B cell (primary cell): Measurements from ENCODE around the gene OLFML2B. TPM values are rescaled to one million over a fixed set of nuclear protein-coding genes. Genes with fewer than 3 reads are reported as not detected.

Experiments used
- ATAC-seq: fragments of 200-7000 bp; cut with Tn5 transposase; one replicate; pipeline ENCODE4 v1.10.0; 2021; ENCODE audit warnings: low read depth, mild to moderate bottlenecking, moderate number of reproducible peaks, moderate library complexity
- CTCF ChIA-PET: fragments of 350-600 bp; sonication (Branson Sonifier 250); formaldehyde crosslinking; loops from one replicate; lab custom pipeline; 2021; ENCODE audit warnings: antibody characterized with exemption, inconsistent platforms; lab: Charles Lee
- POLR2A ChIA-PET: fragments of 350-600 bp; sonication (Branson Sonifier 250); formaldehyde crosslinking; loops from one replicate; lab custom pipeline; 2021; ENCODE audit warnings: antibody characterized with exemption; lab: Charles Lee
- DNase-seq: peaks from one replicate; pipeline ENCODE4 v3.0.0; 2013
- H2AFZ ChIP-seq: 2 replicates; pipeline ENCODE4 v1.6.1; 2012; ENCODE audit warnings: mild to moderate bottlenecking, low read depth, low read length; ENCODE audit not compliant: insufficient read depth, poor library complexity, severe bottlenecking
- H3K27ac ChIP-seq, 2 donors: 1 replicate in 1 of 2; 2 replicates in 1 of 2; pipeline ENCODE4 v1.5.1; 2012 to 2013; ENCODE audit warnings: low read length in 2 of 2, mild to moderate bottlenecking in 2 of 2, moderate library complexity in 1 of 2
- H3K27me3 ChIP-seq, 4 experiments: fragments of 200-600 bp in 1 of 4; sonication (generic) in 1 of 4; replicated peaks in 1 of 4; 1 replicate in 2 of 4; 2 replicates in 2 of 4; pipeline versions ENCODE4 v1.6.1 to v1.7.0; 2013 to 2016; ENCODE audit warnings: low read length in 3 of 4, mild to moderate bottlenecking in 2 of 4, mixed read lengths in 1 of 4, moderate library complexity in 1 of 4; ENCODE audit not compliant: insufficient read depth in 4 of 4, control insufficient read depth in 3 of 4; ENCODE audit errors: control extremely low read depth in 1 of 4
- H3K36me3 ChIP-seq, 2 experiments: replicated peaks in 1 of 2; 1 replicate in 1 of 2; 2 replicates in 1 of 2; pipeline versions ENCODE4 v1.6.1 to v1.7.1; 2013; ENCODE audit warnings: low read length in 1 of 2; ENCODE audit not compliant: insufficient read depth in 2 of 2, control insufficient read depth in 1 of 2; ENCODE audit errors: control extremely low read depth in 1 of 2, extremely low read depth in 1 of 2
- H3K4me1 ChIP-seq, 2 donors: fragments of 200-600 bp in 1 of 2; sonication (generic) in 1 of 2; 1 replicate in 1 of 2; 2 replicates in 1 of 2; pipeline versions ENCODE4 v1.5.1 to v1.6.1; 2013 to 2017; ENCODE audit warnings: low read length in 2 of 2; ENCODE audit not compliant: control insufficient read depth in 2 of 2, insufficient read depth in 2 of 2
- H3K4me2 ChIP-seq: replicated peaks from 2 replicates; pipeline ENCODE3; 2012; ENCODE audit warnings: mild to moderate bottlenecking, low read depth, low read length; ENCODE audit not compliant: poor library complexity, severe bottlenecking
- H3K4me3 ChIP-seq, 5 experiments: fragments of 200-600 bp in 1 of 5; sonication (generic) in 1 of 5; 1 replicate in 3 of 5; 2 replicates in 2 of 5; pipeline versions ENCODE4 v1.5.1 to v1.7.0; 2011 to 2016; ENCODE audit warnings: low read length in 4 of 5, mild to moderate bottlenecking in 4 of 5, low read depth in 2 of 5, control low read depth in 1 of 5, moderate library complexity in 1 of 5; ENCODE audit not compliant: insufficient read depth in 1 of 5; ENCODE audit errors: control extremely low read depth in 1 of 5, extremely low read depth in 1 of 5
- H3K79me2 ChIP-seq: fragments of 200-600 bp; sonication (generic); one replicate; pipeline ENCODE4 v1.6.0; 2016; ENCODE audit warnings: low read length; ENCODE audit not compliant: control insufficient read depth, insufficient read depth
- H3K9ac ChIP-seq: fragments of 200-600 bp; sonication (generic); 2 replicates; pipeline ENCODE4 v1.6.1; 2017; ENCODE audit warnings: mild to moderate bottlenecking, low read length, moderate library complexity
- H3K9me3 ChIP-seq, 3 donors: one replicate each; pipeline versions ENCODE4 v1.6.1 to v1.7.1; 2013; ENCODE audit warnings: low read length in 2 of 3; ENCODE audit not compliant: control insufficient read depth in 2 of 3, insufficient read depth in 1 of 3; ENCODE audit errors: control extremely low read depth in 1 of 3
- H4K20me1 ChIP-seq: 2 replicates; pipeline ENCODE4 v1.6.0; 2012; ENCODE audit warnings: mild to moderate bottlenecking, low read length; ENCODE audit not compliant: insufficient read depth, control insufficient read depth, poor library complexity, severe bottlenecking
- H3K27ac Mint-ChIP-seq: one replicate; pipeline ENCODE4 v1.8.0; 2021; ENCODE audit warnings: mixed read lengths
- H3K27me3 Mint-ChIP-seq: one replicate; pipeline ENCODE4 v1.8.0; 2021; ENCODE audit warnings: mixed read lengths
- H3K4me1 Mint-ChIP-seq: one replicate; pipeline ENCODE4 v1.8.0; 2021; ENCODE audit warnings: mixed read lengths
- H3K4me3 Mint-ChIP-seq: one replicate; pipeline ENCODE4 v1.8.0; 2021; ENCODE audit warnings: mixed read lengths
- H3K9me3 Mint-ChIP-seq: one replicate; pipeline ENCODE4 v1.8.0; 2022; ENCODE audit warnings: mixed read lengths; ENCODE audit not compliant: insufficient read depth
- CTCF ChIP-seq: fragments of 200-600 bp; IDR thresholded peaks from one replicate; pipeline ENCODE4 v1.8.0; 2022; ENCODE audit warnings: antibody characterized with exemption, mild to moderate bottlenecking
- EZH2 ChIP-seq: IDR thresholded peaks from 2 replicates; pipeline ENCODE4 v1.6.1; 2012; ENCODE audit warnings: borderline replicate concordance, low read depth, mild to moderate bottlenecking, moderate library complexity, low read length; ENCODE audit not compliant: insufficient read depth, poor library complexity, severe bottlenecking
- WGBS: methylation state at CpG from one replicate; pipeline ENCODE4 v1.1.5; 2013; ENCODE audit warnings: missing lambda C conversion rate; ENCODE audit not compliant: insufficient coverage; 5-methylcytosine and 5-hydroxymethylcytosine counted together
- intact Hi-C: fragments of 100-400 bp; cut with micrococcal nuclease; formaldehyde crosslinking; loops from one replicate; pipeline ENCODE4 v1.10.0; 2022
- polyA plus RNA-seq: library from polyadenylated mRNA; depleted of rRNA; stranded (reverse); fragments of >200 nt; gene quantifications from 2 replicates; pipeline ENCODE4 v1.2.3, GENCODE V29; 2012
- total RNA-seq, 2 donors: library from RNA; stranded (reverse); fragments of 120-200 nt in 1 of 2; gene quantifications; 1 replicate in 1 of 2; 2 replicates in 1 of 2; pipeline versions ENCODE4 v1.2.3 to v1.2.4, GENCODE V29; 2013 to 2022

The OLFML2B gene
- total and polyA plus RNA-seq, 2 donors (not counting 1 experiment from before 2014, with no cell fraction given) = not detected

- peaks cover 2% of the 10 kb centered on the region for H3K9me3 Mint-ChIP-seq
- WGBS = no CpG with 5 or more reads among the region's 2 CpGs
- Histone ChIP-seq H3K27ac (no peak overlapping the region), H3K79me2 (no peaks in the 10 kb centered on the region), H2AFZ (no peak overlapping the region), H3K9me3 (peaks cover 0 to 6% (median 3%) of the 10 kb centered on the region in 3 donors), H4K20me1 (no peaks in the 10 kb centered on the region), H3K27me3 (no peaks in the 10 kb centered on the region), H3K4me2 (no peak overlapping the region), H3K4me3 (no peak overlapping the region), H3K36me3 (no peaks in the 10 kb centered on the region), H3K9ac (no peak overlapping the region), H3K4me1 (no peaks in the 10 kb centered on the region)
- CTCF ChIA-PET = no interaction called here
- no peaks in the 10 kb centered on the region for H3K4me1 Mint-ChIP-seq
- no peak for DNase-seq
- TF ChIP-seq EZH2 = no peak
- no peak overlapping the region for H3K4me3 Mint-ChIP-seq
- POLR2A ChIA-PET = no interaction called here
- H3K27me3 Mint-ChIP-seq = peaks cover 35% of the 10 kb centered on the region
- H3K27ac Mint-ChIP-seq = no peak overlapping the region
- intact Hi-C loops = no loop called here
- ATAC-seq = no peak
Measured at GRCh38 chr1:162014202-162014601, 9.5 kb downstream of the OLFML2B start.

GRCh38 chr1:162013289-162013688 lies 10.4 kb downstream of the OLFML2B start:
- no peak overlapping the region for H3K27ac ChIP-seq
- ChIA-PET POLR2A (no interaction called here), CTCF (no interaction called here)
- H2AFZ ChIP-seq = no peak overlapping the region
- no peaks in the 10 kb centered on the region for H3K27me3 ChIP-seq
- no peaks in the 10 kb centered on the region for H3K4me1 ChIP-seq
- H3K27me3 Mint-ChIP-seq = peaks cover 35% of the 10 kb centered on the region
- peaks cover 0 to 6% (median 3%) of the 10 kb centered on the region in 3 donors for H3K9me3 ChIP-seq
- no peaks in the 10 kb centered on the region for H3K36me3 ChIP-seq
- TF ChIP-seq EZH2 = no peak
- TF ChIP-seq CTCF = no peak
- no peak for DNase-seq
- H3K4me1 Mint-ChIP-seq = no peaks in the 10 kb centered on the region
- peaks cover 2% of the 10 kb centered on the region for H3K9me3 Mint-ChIP-seq
- H3K4me2 ChIP-seq = no peak overlapping the region
- no peaks in the 10 kb centered on the region for H3K79me2 ChIP-seq
- H3K9ac ChIP-seq = no peak overlapping the region
- no peaks in the 10 kb centered on the region for H4K20me1 ChIP-seq
- H3K4me3 Mint-ChIP-seq = no peak overlapping the region
- no peak for ATAC-seq
- H3K27ac Mint-ChIP-seq = no peak overlapping the region
- H3K4me3 ChIP-seq = no peak overlapping the region
- intact Hi-C loops = no loop called here
